B cell (primary cell): ENCODE measurements around the gene ARHGEF10L. TPM values are rescaled to one million over a fixed set of nuclear protein-coding genes. Genes with fewer than 3 reads are reported as not detected.

Experiments used
- ATAC-seq: fragments of 200-7000 bp; cut with Tn5 transposase; one replicate; pipeline ENCODE4 v1.10.0; 2021; ENCODE audit warnings: low read depth, mild to moderate bottlenecking, moderate number of reproducible peaks, moderate library complexity
- CTCF ChIA-PET: fragments of 350-600 bp; sonication (Branson Sonifier 250); formaldehyde crosslinking; loops from one replicate; lab custom pipeline; 2021; ENCODE audit warnings: antibody characterized with exemption, inconsistent platforms; lab: Charles Lee
- POLR2A ChIA-PET: fragments of 350-600 bp; sonication (Branson Sonifier 250); formaldehyde crosslinking; loops from one replicate; lab custom pipeline; 2021; ENCODE audit warnings: antibody characterized with exemption; lab: Charles Lee
- DNase-seq: peaks from one replicate; pipeline ENCODE4 v3.0.0; 2013
- H2AFZ ChIP-seq: 2 replicates; pipeline ENCODE4 v1.6.1; 2012; ENCODE audit warnings: mild to moderate bottlenecking, low read depth, low read length; ENCODE audit not compliant: insufficient read depth, poor library complexity, severe bottlenecking
- H3K27ac ChIP-seq, 2 donors: 1 replicate in 1 of 2; 2 replicates in 1 of 2; pipeline ENCODE4 v1.5.1; 2012 to 2013; ENCODE audit warnings: low read length in 2 of 2, mild to moderate bottlenecking in 2 of 2, moderate library complexity in 1 of 2
- H3K27me3 ChIP-seq, 4 experiments: fragments of 200-600 bp in 1 of 4; sonication (generic) in 1 of 4; replicated peaks in 1 of 4; 1 replicate in 2 of 4; 2 replicates in 2 of 4; pipeline versions ENCODE4 v1.6.1 to v1.7.0; 2013 to 2016; ENCODE audit warnings: low read length in 3 of 4, mild to moderate bottlenecking in 2 of 4, mixed read lengths in 1 of 4, moderate library complexity in 1 of 4; ENCODE audit not compliant: insufficient read depth in 4 of 4, control insufficient read depth in 3 of 4; ENCODE audit errors: control extremely low read depth in 1 of 4
- H3K36me3 ChIP-seq, 2 experiments: replicated peaks in 1 of 2; 1 replicate in 1 of 2; 2 replicates in 1 of 2; pipeline versions ENCODE4 v1.6.1 to v1.7.1; 2013; ENCODE audit warnings: low read length in 1 of 2; ENCODE audit not compliant: insufficient read depth in 2 of 2, control insufficient read depth in 1 of 2; ENCODE audit errors: control extremely low read depth in 1 of 2, extremely low read depth in 1 of 2
- H3K4me1 ChIP-seq, 2 donors: fragments of 200-600 bp in 1 of 2; sonication (generic) in 1 of 2; 1 replicate in 1 of 2; 2 replicates in 1 of 2; pipeline versions ENCODE4 v1.5.1 to v1.6.1; 2013 to 2017; ENCODE audit warnings: low read length in 2 of 2; ENCODE audit not compliant: control insufficient read depth in 2 of 2, insufficient read depth in 2 of 2
- H3K4me2 ChIP-seq: replicated peaks from 2 replicates; pipeline ENCODE3; 2012; ENCODE audit warnings: mild to moderate bottlenecking, low read depth, low read length; ENCODE audit not compliant: poor library complexity, severe bottlenecking
- H3K4me3 ChIP-seq, 5 experiments: fragments of 200-600 bp in 1 of 5; sonication (generic) in 1 of 5; 1 replicate in 3 of 5; 2 replicates in 2 of 5; pipeline versions ENCODE4 v1.5.1 to v1.7.0; 2011 to 2016; ENCODE audit warnings: low read length in 4 of 5, mild to moderate bottlenecking in 4 of 5, low read depth in 2 of 5, control low read depth in 1 of 5, moderate library complexity in 1 of 5; ENCODE audit not compliant: insufficient read depth in 1 of 5; ENCODE audit errors: control extremely low read depth in 1 of 5, extremely low read depth in 1 of 5
- H3K79me2 ChIP-seq: fragments of 200-600 bp; sonication (generic); one replicate; pipeline ENCODE4 v1.6.0; 2016; ENCODE audit warnings: low read length; ENCODE audit not compliant: control insufficient read depth, insufficient read depth
- H3K9ac ChIP-seq: fragments of 200-600 bp; sonication (generic); 2 replicates; pipeline ENCODE4 v1.6.1; 2017; ENCODE audit warnings: mild to moderate bottlenecking, low read length, moderate library complexity
- H3K9me3 ChIP-seq, 3 donors: one replicate each; pipeline versions ENCODE4 v1.6.1 to v1.7.1; 2013; ENCODE audit warnings: low read length in 2 of 3; ENCODE audit not compliant: control insufficient read depth in 2 of 3, insufficient read depth in 1 of 3; ENCODE audit errors: control extremely low read depth in 1 of 3
- H4K20me1 ChIP-seq: 2 replicates; pipeline ENCODE4 v1.6.0; 2012; ENCODE audit warnings: mild to moderate bottlenecking, low read length; ENCODE audit not compliant: insufficient read depth, control insufficient read depth, poor library complexity, severe bottlenecking
- H3K27ac Mint-ChIP-seq: one replicate; pipeline ENCODE4 v1.8.0; 2021; ENCODE audit warnings: mixed read lengths
- H3K27me3 Mint-ChIP-seq: one replicate; pipeline ENCODE4 v1.8.0; 2021; ENCODE audit warnings: mixed read lengths
- H3K4me1 Mint-ChIP-seq: one replicate; pipeline ENCODE4 v1.8.0; 2021; ENCODE audit warnings: mixed read lengths
- H3K4me3 Mint-ChIP-seq: one replicate; pipeline ENCODE4 v1.8.0; 2021; ENCODE audit warnings: mixed read lengths
- H3K9me3 Mint-ChIP-seq: one replicate; pipeline ENCODE4 v1.8.0; 2022; ENCODE audit warnings: mixed read lengths; ENCODE audit not compliant: insufficient read depth
- CTCF ChIP-seq: fragments of 200-600 bp; IDR thresholded peaks from one replicate; pipeline ENCODE4 v1.8.0; 2022; ENCODE audit warnings: antibody characterized with exemption, mild to moderate bottlenecking
- EZH2 ChIP-seq: IDR thresholded peaks from 2 replicates; pipeline ENCODE4 v1.6.1; 2012; ENCODE audit warnings: borderline replicate concordance, low read depth, mild to moderate bottlenecking, moderate library complexity, low read length; ENCODE audit not compliant: insufficient read depth, poor library complexity, severe bottlenecking
- WGBS: methylation state at CpG from one replicate; pipeline ENCODE4 v1.1.5; 2013; ENCODE audit warnings: missing lambda C conversion rate; ENCODE audit not compliant: insufficient coverage; 5-methylcytosine and 5-hydroxymethylcytosine counted together
- intact Hi-C: fragments of 100-400 bp; cut with micrococcal nuclease; formaldehyde crosslinking; loops from one replicate; pipeline ENCODE4 v1.10.0; 2022
- polyA plus RNA-seq: library from polyadenylated mRNA; depleted of rRNA; stranded (reverse); fragments of >200 nt; gene quantifications from 2 replicates; pipeline ENCODE4 v1.2.3, GENCODE V29; 2012
- total RNA-seq, 2 donors: library from RNA; stranded (reverse); fragments of 120-200 nt in 1 of 2; gene quantifications; 1 replicate in 1 of 2; 2 replicates in 1 of 2; pipeline versions ENCODE4 v1.2.3 to v1.2.4, GENCODE V29; 2013 to 2022

The ARHGEF10L gene
- total and polyA plus RNA-seq, 2 donors (not counting 1 experiment from before 2014, with no cell fraction given): 2.0 to 4.9 TPM

GRCh38 chr1:17742583-17742982 lies 203.1 kb downstream of the ARHGEF10L start:
- H3K27ac ChIP-seq: no peak overlapping the region
- H3K9me3 Mint-ChIP-seq: no peaks in the 10 kb centered on the region
- POLR2A ChIA-PET: no interaction called here
- H3K9me3 ChIP-seq: no peaks in the 10 kb centered on the region
- no peak overlapping the region for H3K4me3 ChIP-seq
- no peaks in the 10 kb centered on the region for H3K36me3 ChIP-seq
- intact Hi-C loops: no loop called here
- H3K4me1 Mint-ChIP-seq: no peaks in the 10 kb centered on the region
- H3K27ac Mint-ChIP-seq: no peak overlapping the region
- H3K9ac ChIP-seq: no peak overlapping the region
- no peaks in the 10 kb centered on the region for H4K20me1 ChIP-seq
- ATAC-seq: no peak
- peaks cover 0 to 8% (median 0%) of the 10 kb centered on the region in 4 experiments for H3K27me3 ChIP-seq
- no peak overlapping the region for H3K4me2 ChIP-seq
- WGBS: 66% methylated on average over 3 of the region's 5 CpGs
- H3K79me2 ChIP-seq: no peaks in the 10 kb centered on the region
- H2AFZ ChIP-seq: no peak overlapping the region
- CTCF ChIA-PET: no interaction called here
- H3K27me3 Mint-ChIP-seq: peaks cover 21% of the 10 kb centered on the region
- H3K4me1 ChIP-seq: no peaks in the 10 kb centered on the region
- no peak for TF ChIP-seq CTCF
- TF ChIP-seq EZH2: no peak
- H3K4me3 Mint-ChIP-seq: no peak overlapping the region
- no peak for DNase-seq

- Mint-ChIP-seq H3K27me3 (peaks cover 21% of the 10 kb centered on the region), H3K4me3 (no peak overlapping the region), H3K27ac (no peak overlapping the region), H3K9me3 (no peaks in the 10 kb centered on the region), H3K4me1 (no peaks in the 10 kb centered on the region)
- Histone ChIP-seq H3K36me3 (no peaks in the 10 kb centered on the region), H3K9ac (no peak overlapping the region), H2AFZ (no peak overlapping the region), H3K9me3 (no peaks in the 10 kb centered on the region), H3K27me3 (peaks cover 0 to 8% (median 0%) of the 10 kb centered on the region in 4 experiments), H3K4me1 (no peaks in the 10 kb centered on the region), H4K20me1 (no peaks in the 10 kb centered on the region), H3K27ac (no peak overlapping the region), H3K4me3 (no peak overlapping the region), H3K79me2 (no peaks in the 10 kb centered on the region), H3K4me2 (no peak overlapping the region)
- no peak for ATAC-seq
- TF ChIP-seq CTCF: no peak
- no peak for TF ChIP-seq EZH2
- CTCF ChIA-PET: no interaction called here
- intact Hi-C loops: no loop called here
- WGBS: 52% methylated on average over 10 of the region's 11 CpGs
- POLR2A ChIA-PET: no interaction called here
- DNase-seq: no peak
Measured at GRCh38 chr1:17743008-17743647, 203.6 kb downstream of the ARHGEF10L start.
